Measurements from ENCODE around the gene PREX1.

Gene PREX1

GRCh38 chr20:48582673-48582985, 245.2 kb downstream of the PREX1 start:
- Mint-ChIP-seq H3K36me3 (ENCODE audit: low read depth) (peaks cover 4% of the 10 kb centered on the region), H3K27me3 (ENCODE audit: low read depth) (peaks cover 38% of the 10 kb centered on the region), H3K9me3 (peaks cover 8% of the 10 kb centered on the region), H3K27ac (no peak overlapping the region), H3K4me1 (peaks cover 31% of the 10 kb centered on the region), H3K4me3 (no peak overlapping the region)
- no peak for TF ChIP-seq CTCF (IDR thresholded peaks at IDR 0.05; ENCODE audit: unreplicated experiment in 3 of 3)

- no peak overlapping the region for H3K4me3 Mint-ChIP-seq
- peaks cover 2% of the 10 kb centered on the region for H3K9me3 Mint-ChIP-seq
- no peak overlapping the region for H3K27ac Mint-ChIP-seq
- TF ChIP-seq CTCF (IDR thresholded peaks at IDR 0.05; ENCODE audit: unreplicated experiment in 3 of 3), result no peak
- peaks cover 26% of the 10 kb centered on the region for H3K4me1 Mint-ChIP-seq
- H3K27me3 Mint-ChIP-seq (ENCODE audit: low read depth), result peaks cover 45% of the 10 kb centered on the region
- no peaks in the 10 kb centered on the region for H3K36me3 Mint-ChIP-seq (ENCODE audit: low read depth)
Observed at GRCh38 chr20:48581167-48581566, 246.6 kb downstream of the PREX1 start.

- no peak overlapping the region for H3K4me3 Mint-ChIP-seq
- peaks cover 40% of the 10 kb centered on the region for H3K27me3 Mint-ChIP-seq (ENCODE audit: low read depth)
- H3K36me3 Mint-ChIP-seq (ENCODE audit: low read depth), result no peaks in the 10 kb centered on the region
- no peak overlapping the region for H3K27ac Mint-ChIP-seq
- no peak for TF ChIP-seq CTCF (IDR thresholded peaks at IDR 0.05; ENCODE audit: unreplicated experiment in 3 of 3)
- no peaks in the 10 kb centered on the region for H3K9me3 Mint-ChIP-seq
- peaks cover 13% of the 10 kb centered on the region for H3K4me1 Mint-ChIP-seq
Observed at GRCh38 chr20:48578397-48579098, 249.3 kb downstream of the PREX1 start.

GRCh38 chr20:48577557-48577956, 250.2 kb downstream of the PREX1 start:
- H3K36me3 Mint-ChIP-seq (ENCODE audit: low read depth), result no peaks in the 10 kb centered on the region
- no peak overlapping the region for H3K27ac Mint-ChIP-seq
- H3K4me1 Mint-ChIP-seq, result peaks cover 9% of the 10 kb centered on the region
- no peak for TF ChIP-seq CTCF (IDR thresholded peaks at IDR 0.05; ENCODE audit: unreplicated experiment in 3 of 3)
- H3K27me3 Mint-ChIP-seq (ENCODE audit: low read depth), result peaks cover 38% of the 10 kb centered on the region
- no peaks in the 10 kb centered on the region for H3K9me3 Mint-ChIP-seq
- H3K4me3 Mint-ChIP-seq, result no peak overlapping the region

- Mint-ChIP-seq H3K36me3 (ENCODE audit: low read depth) (no peaks in the 10 kb centered on the region), H3K27me3 (ENCODE audit: low read depth) (peaks cover 39% of the 10 kb centered on the region), H3K4me1 (peaks cover 18% of the 10 kb centered on the region), H3K9me3 (no peaks in the 10 kb centered on the region), H3K4me3 (no peak overlapping the region), H3K27ac (no peak overlapping the region)
- TF ChIP-seq CTCF (IDR thresholded peaks at IDR 0.05; ENCODE audit: unreplicated experiment in 3 of 3), result no peak
Observed at GRCh38 chr20:48574383-48574782, 253.4 kb downstream of the PREX1 start.
